A549 (cell line): Measurements from ENCODE around the gene PRAC2. TPM values are rescaled to one million over a fixed set of nuclear protein-coding genes. Genes with fewer than 3 reads are reported as not detected.

Experiments used
- ATAC-seq, 2 experiments: fragments of 200-7000 bp in 1 of 2; fragments of >200 bp in 1 of 2; cut with Nextera tagmentation in 1 of 2; cut with Tn5 transposase in 1 of 2; 3 replicates each; pipeline versions ENCODE4 v1.8.0 to v1.9.1; 2018 to 2020; ENCODE audit warnings: mild to moderate bottlenecking in 1 of 2, moderate library complexity in 1 of 2
- CTCF ChIA-PET: fragments of 300-600 bp; sonication (Branson Sonifier 250); formaldehyde crosslinking; extraction: SDS; loops from one replicate; lab custom pipeline; 2021; ENCODE audit warnings: antibody characterized with exemption, inconsistent platforms; lab: Yijun Ruan, JAX
- POLR2A ChIA-PET: fragments of 350-600 bp; formaldehyde crosslinking; extraction: SDS; loops from one replicate; lab custom pipeline; 2021; ENCODE audit warnings: antibody characterized with exemption, inconsistent platforms; lab: Yijun Ruan, JAX
- DNase-seq, 2 experiments: peaks; one replicate each; pipeline versions ENCODE4 v3.0.0 to v3.0.0-alpha.2; 2011 to 2016; ENCODE audit warnings: low read depth in 1 of 2, low spot score in 1 of 2
- FAIRE-seq: peaks from 2 replicates; lab custom pipeline; 2011; peaks lifted over from hg19 to GRCh38; lab: Jason Lieb, UNC
- H3K27ac ChIP-seq, 2 experiments: fragments of >200 bp; sonication (Bioruptor Twin); formaldehyde crosslinking; 3 replicates each; pipeline ENCODE4 v1.5.1; 2016 to 2017
- H3K4me1 ChIP-seq: fragments of >200 bp; sonication (Bioruptor Twin); formaldehyde crosslinking; 3 replicates; pipeline ENCODE4 v1.6.1; 2016
- H3K4me2 ChIP-seq: fragments of >200 bp; sonication (Bioruptor Twin); formaldehyde crosslinking; 3 replicates; pipeline ENCODE4 v1.6.1; 2016
- H3K4me3 ChIP-seq: fragments of >200 bp; sonication (Bioruptor Twin); formaldehyde crosslinking; 3 replicates; pipeline ENCODE4 v1.5.1; 2016
- H3K9me3 ChIP-seq: fragments of >200 bp; sonication (Bioruptor Twin); formaldehyde crosslinking; 3 replicates; pipeline ENCODE4 v1.6.1; 2016
- BHLHE40 ChIP-seq: IDR thresholded peaks from 2 replicates; pipeline ENCODE4 v1.6.1; 2012; ENCODE audit warnings: low read depth, low read length, inconsistent platforms
- CBX8 ChIP-seq: fragments of 200-600 bp; sonication (generic); IDR thresholded peaks from 2 replicates; pipeline ENCODE4 v1.6.1; 2016
- CEBPB ChIP-seq, 2 experiments: fragments of >200 bp in 1 of 2; sonication (Bioruptor Twin) in 1 of 2; formaldehyde crosslinking in 1 of 2; IDR thresholded peaks; 2 replicates each; pipeline ENCODE4 v1.6.1; 2012 to 2016
- CHD2 ChIP-seq: fragments of 150-350 bp; IDR thresholded peaks from 2 replicates; pipeline ENCODE4 v1.6.1; 2014; ENCODE audit warnings: low read length; ENCODE audit not compliant: partially characterized antibody
- EHMT2 ChIP-seq: fragments of 200-600 bp; sonication (generic); IDR thresholded peaks from 2 replicates; pipeline ENCODE4 v1.6.1; 2016; ENCODE audit warnings: antibody characterized with exemption, low read depth, mild to moderate bottlenecking, moderate library complexity
- FOSB ChIP-seq: fragments of 250-450 bp; sonication (Bioruptor Pico); IDR thresholded peaks from 2 replicates; pipeline ENCODE4 v1.5.0; 2020; ENCODE audit warnings: mild to moderate bottlenecking, moderate library complexity
- FOXS1 ChIP-seq: fragments of 250-450 bp; sonication (Bioruptor Pico); IDR thresholded peaks from 2 replicates; pipeline ENCODE4 v1.5.0; 2020; ENCODE audit warnings: mild to moderate bottlenecking, moderate library complexity
- HDAC2 ChIP-seq: fragments of 200-600 bp; sonication (generic); IDR thresholded peaks from 2 replicates; pipeline ENCODE4 v1.6.1; 2016
- HEYL ChIP-seq: fragments of 250-450 bp; sonication (Bioruptor Pico); IDR thresholded peaks from 2 replicates; pipeline ENCODE4 v1.8.0; 2021; ENCODE audit warnings: mild to moderate bottlenecking, moderate library complexity
- HOXB13 ChIP-seq: fragments of 250-450 bp; sonication (Bioruptor Pico); IDR thresholded peaks from 2 replicates; pipeline ENCODE4 v1.5.0; 2020; ENCODE audit warnings: low read depth, mild to moderate bottlenecking, moderate library complexity
- HOXB5 ChIP-seq: fragments of 250-450 bp; sonication (Bioruptor Pico); IDR thresholded peaks from 2 replicates; pipeline ENCODE4 v1.5.0; 2020; ENCODE audit warnings: mild to moderate bottlenecking, moderate library complexity
- JUN ChIP-seq, 2 experiments: fragments of >200 bp; sonication (Bioruptor Twin); formaldehyde crosslinking; IDR thresholded peaks; 2 replicates in 1 of 2; 3 replicates in 1 of 2; pipeline ENCODE4 v1.6.1; 2016 to 2017
- KDM1A ChIP-seq: fragments of 200-600 bp; sonication (generic); IDR thresholded peaks from 2 replicates; pipeline ENCODE4 v1.6.1; 2016; ENCODE audit warnings: low read depth, mild to moderate bottlenecking
- MAFK ChIP-seq: fragments of 450-650 bp; IDR thresholded peaks from 2 replicates; pipeline ENCODE4 v1.6.1; 2014; ENCODE audit not compliant: partially characterized antibody
- MAZ ChIP-seq: fragments of 150-350 bp; IDR thresholded peaks from 2 replicates; pipeline ENCODE4 v1.6.1; 2014; ENCODE audit warnings: antibody characterized with exemption, low read depth, low read length, borderline replicate concordance
- POLR2AphosphoS2 ChIP-seq: conservative IDR thresholded peaks from 2 replicates; pipeline ENCODE4 v1.6.1; 2012; ENCODE audit warnings: low read length, improper control_type of control experiment, inconsistent platforms
- RAD21 ChIP-seq, 2 experiments: fragments of >200 bp in 1 of 2; sonication (Bioruptor Twin) in 1 of 2; formaldehyde crosslinking in 1 of 2; IDR thresholded peaks in 1 of 2; conservative IDR thresholded peaks in 1 of 2; 2 replicates in 1 of 2; 3 replicates in 1 of 2; pipeline ENCODE4 v1.6.1; 2012 to 2018; ENCODE audit warnings: inconsistent platforms in 1 of 2
- RARB ChIP-seq: fragments of 250-450 bp; sonication (Bioruptor Pico); IDR thresholded peaks from 2 replicates; pipeline ENCODE4 v1.8.0; 2021; ENCODE audit warnings: mild to moderate bottlenecking, moderate library complexity
- RCOR1 ChIP-seq: fragments of 150-350 bp; IDR thresholded peaks from 2 replicates; pipeline ENCODE4 v1.6.1; 2014; ENCODE audit warnings: antibody characterized with exemption, low read length, low read depth
- RNF2 ChIP-seq: fragments of 200-600 bp; sonication (generic); IDR thresholded peaks from 2 replicates; pipeline ENCODE4 v1.6.1; 2016; ENCODE audit warnings: low read depth, mild to moderate bottlenecking, antibody characterized with exemption, moderate library complexity, borderline replicate concordance
- SREBF2 ChIP-seq: fragments of 450-650 bp; IDR thresholded peaks from 2 replicates; pipeline ENCODE4 v1.6.1; 2014; ENCODE audit warnings: mild to moderate bottlenecking, moderate library complexity
- TFCP2L1 ChIP-seq: fragments of 250-450 bp; sonication (Bioruptor Pico); IDR thresholded peaks from 2 replicates; pipeline ENCODE4 v1.5.0; 2021; ENCODE audit warnings: mild to moderate bottlenecking
- TP53 ChIP-seq: fragments of 250-450 bp; sonication (Bioruptor Pico); IDR thresholded peaks from 2 replicates; pipeline ENCODE4 v1.5.0; 2021; ENCODE audit warnings: mild to moderate bottlenecking, moderate library complexity
- ZFP36 ChIP-seq: fragments of 450-650 bp; IDR thresholded peaks from 2 replicates; pipeline ENCODE4 v1.6.1; 2014; ENCODE audit warnings: borderline replicate concordance; ENCODE audit not compliant: partially characterized antibody
- WGBS: methylation state at CpG from one replicate; pipeline ENCODE4 v1.1.6; 2017; ENCODE audit errors: missing lambda C conversion rate; 5-methylcytosine and 5-hydroxymethylcytosine counted together
- polyA plus RNA-seq, 4 experiments: library from polyadenylated mRNA; depleted of rRNA in 3 of 4; stranded (reverse); fragments of >200 nt; fragmentation: RNase III in 1 of 4; extraction: RNeasy Plus Mini Kit Qiagen cat#74134 plus additional on column Dnase treatment in 1 of 4; gene quantifications; 2 replicates in 3 of 4; 3 replicates in 1 of 4; pipeline ENCODE4 v1.2.3, GENCODE V29; 2011 to 2017
- TF ChIP-seq, protein P1 (sequence below): fragments of 200-600 bp; sonication (generic); IDR thresholded peaks from 2 replicates; pipeline ENCODE4 v1.6.1; 2016; ENCODE audit warnings: antibody characterized with exemption, mild to moderate bottlenecking, moderate library complexity
- TF ChIP-seq, protein P2 (sequence below): fragments of >200 bp; sonication (Bioruptor Twin); formaldehyde crosslinking; IDR thresholded peaks from 3 replicates; pipeline ENCODE4 v1.6.1; 2016

PRAC2 gene
- polyA plus RNA-seq, 2 of the 4 experiments (the other 2 are of a cell fraction), result not detected

DNA sequence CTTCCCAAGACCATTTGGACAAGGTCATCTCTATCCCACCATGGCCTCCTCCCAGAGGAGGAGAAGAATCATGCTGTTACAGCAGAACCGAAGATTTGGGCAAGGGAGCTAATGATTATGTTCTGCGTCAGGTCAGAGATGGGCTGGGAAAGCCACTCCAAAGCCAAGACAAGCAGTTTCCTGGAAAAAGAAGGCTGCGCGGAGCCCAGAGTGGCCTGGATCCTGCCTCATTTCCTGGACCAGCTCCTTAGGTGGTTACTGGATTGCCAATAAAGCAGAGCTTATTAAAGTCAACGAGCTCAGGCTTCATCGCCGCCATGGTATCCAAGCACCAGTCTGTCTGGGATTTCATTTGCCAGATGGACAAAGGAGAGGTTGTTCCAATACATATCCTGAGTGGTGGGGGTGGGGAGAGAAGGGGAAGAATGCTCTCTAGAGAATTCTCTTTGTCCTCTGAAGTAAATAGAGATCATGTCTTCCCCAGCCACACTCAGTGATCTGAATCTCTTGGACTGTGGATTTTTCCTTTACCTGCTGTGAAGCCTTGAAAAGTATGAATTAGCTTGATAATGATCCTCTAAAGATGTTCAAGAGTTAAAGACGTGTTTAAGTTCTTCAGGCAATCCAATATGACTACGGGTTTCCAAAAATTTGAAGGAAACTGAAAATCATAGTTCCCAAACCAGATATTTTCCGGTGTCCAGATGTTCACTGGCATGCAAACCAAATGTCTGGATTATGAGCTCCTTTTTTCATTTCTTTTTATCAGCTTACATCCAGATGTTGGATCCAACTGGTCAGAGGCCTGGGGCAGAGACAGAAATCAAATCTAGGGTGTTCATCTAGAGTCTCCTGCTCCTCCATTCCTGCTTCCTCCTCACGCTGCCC, 18.4 kb upstream of the PRAC2 start:
- FAIRE-seq, result no peak
- Histone ChIP-seq H3K9me3 (no peaks in the 10 kb centered on the region), H3K4me2 (no peak overlapping the region), H3K4me3 (no peak overlapping the region)
- WGBS, result 78% methylated on average over 11 of the region's 11 CpGs
- ATAC-seq, result no peak
- POLR2A ChIA-PET, result no interaction called here
- CTCF ChIA-PET, result interaction anchor here (0.5 to 15.5 kb wide), 20 partner anchors 9 to 1592 kb away, joined by 3 to 212 read pairs (median 4); partner anchors contain the start of genes HOXB13, PRAC1 and PRAC2
- TF ChIP-seq CHD2 (no peak), JUN (IDR thresholded peaks at IDR 0.05) (no peak), MAFK (no peak), ZFP36 (no peak), MAZ (no peak), TP53 (CRISPR knock-in tag) (no peak), HOXB5 (CRISPR knock-in tag) (no peak), RCOR1 (no peak), POLR2AphosphoS2 (no peak), CBX8 (no peak), SREBF2 (no peak), TFCP2L1 (no peak), HDAC2 (no peak), RAD21 (conservative IDR thresholded peaks at IDR 0.05 in 1 of 2, IDR thresholded peaks at IDR 0.05 in 1 of 2) (no peak), KDM1A (no peak)
- TF ChIP-seq, all 56 proteins: peak for 0
- Histone ChIP-seq H3K27ac (no peak overlapping the region), H3K4me1 (no peaks in the 10 kb centered on the region)
- DNase-seq, result no peak

DNA sequence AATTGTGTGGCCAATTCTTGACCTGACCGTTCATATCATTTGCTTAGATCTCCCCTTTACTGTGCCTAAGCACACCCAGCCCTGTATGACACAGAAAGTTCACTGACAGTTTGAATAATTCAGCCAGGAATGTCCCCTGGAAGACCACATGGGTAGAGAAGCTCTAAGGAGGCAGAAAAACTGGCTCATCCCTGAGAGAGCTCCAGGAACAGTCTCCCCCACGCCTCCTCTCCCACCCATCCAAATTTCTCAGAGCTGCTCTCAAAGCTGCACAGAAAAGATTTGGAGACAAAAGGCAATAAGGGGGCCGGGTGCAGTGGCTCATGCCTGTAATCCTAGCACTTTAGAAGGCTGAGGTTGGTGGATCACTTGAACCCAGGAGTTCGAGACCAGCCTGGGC, 11.9 kb upstream of the PRAC2 start:
- CTCF ChIA-PET, result interaction anchor here (0.9 to 33.0 kb wide), 8 partner anchors 11 to 514 kb away, joined by 3 to 852 read pairs (median 41); partner anchors contain the start of genes HOXB13, PRAC1 and PRAC2
- TF ChIP-seq, protein P1, sequence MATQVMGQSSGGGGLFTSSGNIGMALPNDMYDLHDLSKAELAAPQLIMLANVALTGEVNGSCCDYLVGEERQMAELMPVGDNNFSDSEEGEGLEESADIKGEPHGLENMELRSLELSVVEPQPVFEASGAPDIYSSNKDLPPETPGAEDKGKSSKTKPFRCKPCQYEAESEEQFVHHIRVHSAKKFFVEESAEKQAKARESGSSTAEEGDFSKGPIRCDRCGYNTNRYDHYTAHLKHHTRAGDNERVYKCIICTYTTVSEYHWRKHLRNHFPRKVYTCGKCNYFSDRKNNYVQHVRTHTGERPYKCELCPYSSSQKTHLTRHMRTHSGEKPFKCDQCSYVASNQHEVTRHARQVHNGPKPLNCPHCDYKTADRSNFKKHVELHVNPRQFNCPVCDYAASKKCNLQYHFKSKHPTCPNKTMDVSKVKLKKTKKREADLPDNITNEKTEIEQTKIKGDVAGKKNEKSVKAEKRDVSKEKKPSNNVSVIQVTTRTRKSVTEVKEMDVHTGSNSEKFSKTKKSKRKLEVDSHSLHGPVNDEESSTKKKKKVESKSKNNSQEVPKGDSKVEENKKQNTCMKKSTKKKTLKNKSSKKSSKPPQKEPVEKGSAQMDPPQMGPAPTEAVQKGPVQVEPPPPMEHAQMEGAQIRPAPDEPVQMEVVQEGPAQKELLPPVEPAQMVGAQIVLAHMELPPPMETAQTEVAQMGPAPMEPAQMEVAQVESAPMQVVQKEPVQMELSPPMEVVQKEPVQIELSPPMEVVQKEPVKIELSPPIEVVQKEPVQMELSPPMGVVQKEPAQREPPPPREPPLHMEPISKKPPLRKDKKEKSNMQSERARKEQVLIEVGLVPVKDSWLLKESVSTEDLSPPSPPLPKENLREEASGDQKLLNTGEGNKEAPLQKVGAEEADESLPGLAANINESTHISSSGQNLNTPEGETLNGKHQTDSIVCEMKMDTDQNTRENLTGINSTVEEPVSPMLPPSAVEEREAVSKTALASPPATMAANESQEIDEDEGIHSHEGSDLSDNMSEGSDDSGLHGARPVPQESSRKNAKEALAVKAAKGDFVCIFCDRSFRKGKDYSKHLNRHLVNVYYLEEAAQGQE, result no peak
- TF ChIP-seq TP53 (CRISPR knock-in tag) (no peak), HEYL (CRISPR knock-in tag) (no peak), RNF2 (no peak), KDM1A (no peak), FOSB (CRISPR knock-in tag) (no peak), CEBPB (IDR thresholded peaks at IDR 0.05) (no peak), RAD21 (conservative IDR thresholded peaks at IDR 0.05 in 1 of 2, IDR thresholded peaks at IDR 0.05 in 1 of 2) (no peak), HOXB13 (CRISPR knock-in tag) (no peak), BHLHE40 (no peak), JUN (IDR thresholded peaks at IDR 0.05) (no peak), FOXS1 (no peak), RARB (CRISPR knock-in tag) (no peak), EHMT2 (no peak)
- TF ChIP-seq, protein P2, sequence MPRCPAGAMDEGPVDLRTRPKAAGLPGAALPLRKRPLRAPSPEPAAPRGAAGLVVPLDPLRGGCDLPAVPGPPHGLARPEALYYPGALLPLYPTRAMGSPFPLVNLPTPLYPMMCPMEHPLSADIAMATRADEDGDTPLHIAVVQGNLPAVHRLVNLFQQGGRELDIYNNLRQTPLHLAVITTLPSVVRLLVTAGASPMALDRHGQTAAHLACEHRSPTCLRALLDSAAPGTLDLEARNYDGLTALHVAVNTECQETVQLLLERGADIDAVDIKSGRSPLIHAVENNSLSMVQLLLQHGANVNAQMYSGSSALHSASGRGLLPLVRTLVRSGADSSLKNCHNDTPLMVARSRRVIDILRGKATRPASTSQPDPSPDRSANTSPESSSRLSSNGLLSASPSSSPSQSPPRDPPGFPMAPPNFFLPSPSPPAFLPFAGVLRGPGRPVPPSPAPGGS, result no peak
- DNase-seq (no peak), FAIRE-seq (no peak), ATAC-seq (peak in 1 of 2 experiments; percentile 39; a peak in 2 of 6 replicates)
- no peak overlapping the region for H3K27ac ChIP-seq
- no peaks in the 10 kb centered on the region for H3K9me3 ChIP-seq
- H3K4me2 ChIP-seq, result no peak overlapping the region
- peaks cover 13% of the 10 kb centered on the region; the same call in 2 of the 3 replicates for H3K4me1 ChIP-seq
- WGBS, result 55% methylated on average over 4 of the region's 4 CpGs
- H3K4me3 ChIP-seq, result no peak overlapping the region
- POLR2A ChIA-PET, result no interaction called here
